SK-N-DZ (cell line): ENCODE data around the gene DUSP2.

ENCODE experiments used
- DNase-seq: peaks from one replicate; pipeline ENCODE4 v3.0.0-alpha.2; 2015; ENCODE audit warnings: low spot score

Gene DUSP2

GRCh38 chr2:96135171-96135570, 10.1 kb downstream of the DUSP2 start:
- DNase-seq: no peak

- no peak for DNase-seq
Measured at GRCh38 chr2:96134421-96134820, 10.8 kb downstream of the DUSP2 start.

- DNase-seq: no peak
Measured at GRCh38 chr2:96131813-96132745, 13.2 kb downstream of the DUSP2 start.

- DNase-seq: no peak
Measured at GRCh38 chr2:96131152-96131812, 14.0 kb downstream of the DUSP2 start.

GRCh38 chr2:96130483-96130882, 14.8 kb downstream of the DUSP2 start:
- no peak for DNase-seq

- no peak for DNase-seq
Measured at GRCh38 chr2:96129528-96130120, 15.6 kb downstream of the DUSP2 start.

GRCh38 chr2:96128456-96128855, 16.8 kb downstream of the DUSP2 start:
- no peak for DNase-seq

GRCh38 chr2:96124406-96125265, 20.6 kb downstream of the DUSP2 start:
- DNase-seq: no peak

- DNase-seq: no peak
Measured at GRCh38 chr2:96123936-96124335, 21.3 kb downstream of the DUSP2 start.

GRCh38 chr2:96123290-96123689, 21.9 kb downstream of the DUSP2 start:
- DNase-seq: no peak

- DNase-seq: no peak
Measured at GRCh38 chr2:96122391-96122790, 22.8 kb downstream of the DUSP2 start.

GRCh38 chr2:96121414-96121813, 23.8 kb downstream of the DUSP2 start:
- DNase-seq: no peak

- no peak for DNase-seq
Measured at GRCh38 chr2:96120991-96121390, 24.2 kb downstream of the DUSP2 start.

GRCh38 chr2:96120091-96120720, 25.0 kb downstream of the DUSP2 start:
- no peak for DNase-seq

- no peak for DNase-seq
Measured at GRCh38 chr2:96119389-96119751, 25.9 kb downstream of the DUSP2 start.

GRCh38 chr2:96118698-96119388, 26.4 kb downstream of the DUSP2 start:
- DNase-seq: no peak

- no peak for DNase-seq
Measured at GRCh38 chr2:96117701-96118588, 27.3 kb downstream of the DUSP2 start.

GRCh38 chr2:96116879-96117533, 28.2 kb downstream of the DUSP2 start:
- DNase-seq: no peak

GRCh38 chr2:96116424-96116878, 28.8 kb downstream of the DUSP2 start, which contains the start of gene ADRA2B:
Gene ADRA2B (minus strand): TSS chr2:96116571. CDS start chr2:96116149, 422 bp downstream.
- DNase-seq: no peak
